Stimulated activated CD8-positive, alpha-beta memory T cell treated with anti-CD3 and anti-CD28 coated beads, Interleukin-7, amount 100 ng/mL, for 48 hours (primary cell): Measurements from ENCODE around the gene S1PR1.
A peak's percentile ranks its signal among the peaks of the same experiment; 100 is the strongest.

Source experiments
- DNase-seq, 2 donors: peaks; one replicate each; pipeline ENCODE4 v3.0.0-alpha.2; 2020; ENCODE audit warnings: low read depth in 1 of 2; ENCODE audit errors: extremely low read depth in 1 of 2

S1PR1 gene

GRCh38 chr1:101278845-101279244 lies 42.0 kb downstream of the S1PR1 start:
- DNase-seq: no peak

GRCh38 chr1:101280049-101280592 lies 43.3 kb downstream of the S1PR1 start:
- no peak for DNase-seq

DNA sequence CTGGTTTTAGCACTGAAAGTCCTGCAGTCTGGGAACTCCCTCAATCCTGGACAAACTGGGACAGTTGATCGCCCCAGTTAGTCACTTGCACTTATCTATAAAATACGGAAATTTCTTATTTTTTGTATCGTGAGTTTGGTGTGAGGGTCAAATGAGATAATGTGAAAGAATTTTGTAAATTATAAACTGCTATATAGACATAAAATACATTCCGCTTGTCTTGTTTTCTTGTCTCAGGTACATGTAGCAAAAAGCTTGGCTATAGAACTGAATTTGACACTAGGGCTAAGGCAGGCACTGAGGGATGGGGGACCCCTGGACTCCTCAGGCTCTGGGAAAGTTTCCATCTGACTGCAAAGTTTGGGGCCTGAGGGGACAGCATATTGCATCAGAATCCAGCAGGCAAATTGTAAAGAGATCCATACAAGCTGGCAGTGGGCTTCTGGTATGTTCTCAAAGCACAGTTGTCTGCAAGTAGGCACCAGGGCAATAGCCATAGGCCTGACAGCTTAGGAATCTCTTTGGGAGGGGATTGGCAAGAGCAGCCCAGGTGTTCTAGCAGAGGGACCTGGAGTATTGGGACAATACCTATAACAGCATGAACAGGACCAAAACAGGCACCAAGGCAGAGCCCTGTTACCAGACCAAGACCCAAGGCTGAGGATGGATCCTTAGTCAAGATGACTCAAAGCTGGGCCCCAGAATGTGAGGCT lies 44.3 kb downstream of the S1PR1 start:
- no peak for DNase-seq

DNA sequence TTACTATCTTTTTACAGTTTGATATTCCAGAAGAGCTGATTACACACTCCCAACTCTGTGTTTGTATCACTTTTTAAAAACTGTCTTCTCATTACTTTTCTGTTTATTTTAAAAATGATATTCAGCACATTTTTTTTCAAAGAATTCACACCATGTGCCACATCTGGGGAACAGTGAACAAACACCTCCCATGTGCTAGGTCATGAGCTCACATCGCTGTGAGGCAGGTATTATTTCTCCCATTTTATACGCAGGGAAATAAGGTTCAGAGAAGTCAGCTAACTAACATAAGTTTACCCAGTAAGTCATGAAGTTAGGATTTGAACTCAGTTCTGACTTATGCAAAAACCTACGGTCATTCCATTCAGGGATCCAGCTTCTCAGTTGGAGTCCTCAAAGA lies 44.9 kb downstream of the S1PR1 start:
- DNase-seq: no peak

DNA sequence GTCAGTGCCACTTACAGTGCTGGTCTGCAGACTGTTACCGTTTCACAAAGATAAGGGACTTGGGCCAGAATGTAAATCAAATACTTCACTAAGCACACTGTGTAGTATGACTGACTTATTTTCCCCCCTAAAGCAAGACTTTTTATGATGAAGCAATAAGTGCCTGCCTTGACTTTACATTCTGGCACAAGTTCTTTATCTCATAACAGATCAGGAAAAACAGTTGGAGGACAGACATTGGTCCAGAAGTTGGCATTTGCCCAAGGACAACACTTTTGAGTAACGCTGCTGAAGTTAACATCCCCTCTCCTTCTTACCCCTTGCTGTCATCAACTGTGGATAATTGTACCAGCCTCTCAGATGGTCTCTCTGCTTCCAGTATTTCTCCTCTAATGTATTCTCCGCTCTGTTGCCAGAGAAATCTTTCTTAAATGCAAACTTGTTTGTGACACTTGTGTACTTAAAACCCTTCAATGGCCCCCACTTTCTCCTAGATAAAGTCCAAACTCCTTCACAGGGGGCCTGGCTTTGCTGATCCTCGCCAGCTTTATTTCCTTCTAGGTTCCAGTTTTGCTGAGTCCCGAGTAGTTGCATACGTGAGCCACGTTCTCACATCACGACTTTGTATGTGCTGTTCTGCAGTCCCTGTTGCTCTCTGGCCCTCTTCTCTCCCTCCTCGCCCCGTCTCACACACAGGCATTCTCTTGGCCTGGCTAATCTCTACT lies 45.7 kb downstream of the S1PR1 start:
- DNase-seq: no peak

DNA sequence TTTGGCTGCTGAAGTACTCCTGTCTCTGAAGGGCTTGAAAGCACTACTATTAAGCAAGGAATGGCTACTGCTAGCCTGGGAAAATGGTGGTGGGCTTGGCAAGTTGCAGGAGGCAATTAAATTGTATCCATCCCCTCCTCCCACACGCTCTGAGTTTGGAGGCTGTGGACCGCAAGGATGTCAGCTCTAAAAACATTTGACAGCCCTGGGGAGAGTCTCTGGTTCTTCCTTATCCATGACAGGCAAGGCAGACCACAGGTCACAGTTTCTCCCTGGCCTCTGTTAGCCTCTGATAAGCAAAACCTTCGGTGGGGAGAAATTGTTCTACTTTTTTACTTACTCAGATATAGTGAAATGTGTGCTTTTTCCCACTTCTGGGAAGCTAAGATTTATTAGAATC lies 46.6 kb downstream of the S1PR1 start:
- no peak for DNase-seq

DNA sequence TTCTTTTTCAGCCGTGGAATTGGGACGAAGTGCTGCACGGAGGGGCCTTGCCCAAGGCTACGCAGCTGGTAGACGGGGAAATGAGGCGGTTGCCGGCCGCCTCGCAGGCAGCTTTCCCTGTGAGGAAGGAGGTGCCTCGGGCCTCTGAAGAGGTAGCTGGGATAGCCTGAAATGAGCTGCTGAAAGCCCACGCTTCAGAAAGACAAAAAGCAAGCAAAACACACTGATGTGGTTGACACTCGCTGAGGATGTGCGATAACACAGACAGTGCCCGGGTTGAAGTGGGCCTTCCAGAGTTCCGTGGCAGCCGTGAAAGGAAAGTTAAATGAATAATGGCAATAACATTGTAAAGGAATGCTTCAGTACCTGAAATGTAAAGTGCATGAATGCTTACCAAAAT lies 47.2 kb downstream of the S1PR1 start:
- DNase-seq: peak in 1 of 2 donors; percentile 34

DNA sequence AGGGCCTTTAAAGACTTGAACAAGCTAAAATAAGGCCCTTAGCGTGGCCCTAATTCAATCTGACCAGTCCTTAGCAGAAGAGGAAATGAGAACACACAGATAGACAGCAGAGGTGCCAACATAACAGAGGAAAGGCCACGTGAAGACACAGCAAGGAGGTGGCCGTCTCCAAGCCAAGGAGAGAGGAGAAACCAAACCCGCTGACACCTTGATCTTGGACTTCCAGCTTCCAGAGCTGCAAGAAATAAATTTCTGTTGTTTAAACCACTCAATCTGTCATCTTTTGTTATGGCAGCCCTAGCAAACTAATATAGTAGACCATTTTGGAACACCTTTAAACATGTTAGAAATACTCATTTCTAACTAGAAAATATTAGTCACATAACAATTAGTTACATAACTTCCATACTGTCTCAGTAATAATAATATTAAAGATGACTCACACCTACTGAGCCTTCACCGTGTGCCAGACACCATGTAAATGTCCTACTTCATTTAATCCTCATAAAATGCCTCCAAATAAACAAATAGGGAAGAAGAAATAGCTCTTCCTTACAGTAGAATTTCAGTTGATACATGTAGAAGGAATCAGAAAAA lies 47.9 kb downstream of the S1PR1 start:
- DNase-seq: no peak

GRCh38 chr1:101285922-101286570 lies 49.2 kb downstream of the S1PR1 start:
- DNase-seq: no peak

- peak in 1 of 2 donors; percentile 43 for DNase-seq
Observed at GRCh38 chr1:101288491-101288944, 51.7 kb downstream of the S1PR1 start.

GRCh38 chr1:101290119-101290921 lies 53.5 kb downstream of the S1PR1 start:
- DNase-seq: no peak
